GM21717 (cell line): ENCODE measurements around the gene ADGRL1.
"Not testable (repeated sequence)": the region's sequence is repeated elsewhere in the genome, so short reads cannot be mapped to it uniquely, and the experiment has no call there.

Source experiments
- ATAC-seq: cut with Tn5 transposase; IDR thresholded peaks from one replicate; pipeline ENCODE4 v1.9.1; 2021; ENCODE audit warnings: mild to moderate bottlenecking, moderate library complexity; ENCODE audit not compliant: unreplicated experiment

ADGRL1 gene

GRCh38 chr19:14218620-14219330 is 12.8 kb upstream of the ADGRL1 start:
- no peak for ATAC-seq

GRCh38 chr19:14217886-14218285 is 11.9 kb upstream of the ADGRL1 start:
- not testable (repeated sequence) for ATAC-seq

GRCh38 chr19:14214580-14214979 is 8.6 kb upstream of the ADGRL1 start:
- no peak for ATAC-seq

- not testable (repeated sequence) for ATAC-seq
Observed at GRCh38 chr19:14210182-14210581, 4.2 kb upstream of the ADGRL1 start.

GRCh38 chr19:14209401-14209800 is 3.4 kb upstream of the ADGRL1 start:
- ATAC-seq: not testable (repeated sequence)

- not testable (repeated sequence) for ATAC-seq
Observed at GRCh38 chr19:14208496-14208895, 2.5 kb upstream of the ADGRL1 start.

GRCh38 chr19:14207796-14208195 is 1.8 kb upstream of the ADGRL1 start:
- ATAC-seq: not testable (repeated sequence)

- ATAC-seq: not testable (repeated sequence)
Observed at GRCh38 chr19:14206737-14207726, 1.1 kb upstream of the ADGRL1 start.

- ATAC-seq: not testable (repeated sequence)
Observed at GRCh38 chr19:14206308-14206707, 339 bp upstream of the ADGRL1 start.

- ATAC-seq: not testable (repeated sequence)
Observed at GRCh38 chr19:14204676-14205451, 1.1 kb downstream of the ADGRL1 start.

- ATAC-seq: not testable (repeated sequence)
Observed at GRCh38 chr19:14204219-14204618, 1.8 kb downstream of the ADGRL1 start.

- not testable (repeated sequence) for ATAC-seq
Observed at GRCh38 chr19:14203788-14204187, 2.2 kb downstream of the ADGRL1 start.

GRCh38 chr19:14203177-14203576 is 2.8 kb downstream of the ADGRL1 start:
- no peak for ATAC-seq

- not testable (repeated sequence) for ATAC-seq
Observed at GRCh38 chr19:14201481-14201880, 4.5 kb downstream of the ADGRL1 start.

GRCh38 chr19:14200147-14200841 is 5.7 kb downstream of the ADGRL1 start:
- ATAC-seq: not testable (repeated sequence)

GRCh38 chr19:14198384-14199376 is 7.3 kb downstream of the ADGRL1 start:
- ATAC-seq: no peak

GRCh38 chr19:14197882-14198281 is 8.1 kb downstream of the ADGRL1 start:
- no peak for ATAC-seq

GRCh38 chr19:14197288-14197687 is 8.7 kb downstream of the ADGRL1 start:
- not testable (repeated sequence) for ATAC-seq

GRCh38 chr19:14196105-14196504 is 9.9 kb downstream of the ADGRL1 start:
- not testable (repeated sequence) for ATAC-seq
